ENCODE measurements around the gene GPR146. TPM values are rescaled to one million over a fixed set of nuclear protein-coding genes. Genes with fewer than 3 reads are reported as not detected.

GPR146 gene
- total RNA-seq, 1 donor from 2014 or later = 224 TPM

- H3K27me3 ChIP-seq = no peaks in the 10 kb centered on the region
- peaks cover 2 to 7% of the 10 kb centered on the region in 2 donors for H3K4me1 ChIP-seq
- no peaks in the 10 kb centered on the region for H3K9me3 ChIP-seq
- no peak for DNase-seq (ENCODE audit: low spot score in 2 of 2)
- intact Hi-C loops (cut with DNase I) = no loop called here
- H3K4me3 ChIP-seq = no peak overlapping the region
- no peaks in the 10 kb centered on the region for H3K36me3 ChIP-seq
- peak overlapping the region in 1 of 2 donors; percentile 76 for H3K27ac ChIP-seq
- TF ChIP-seq CTCF (IDR thresholded peaks at IDR 0.05) = no peak
Observed at GRCh38 chr7:1050254-1050906, 6.0 kb downstream of the GPR146 start.

GRCh38 chr7:1050956-1051690 is 6.8 kb downstream of the GPR146 start:
- H3K27me3 ChIP-seq = no peaks in the 10 kb centered on the region
- DNase-seq (ENCODE audit: low spot score in 2 of 2) = no peak
- H3K4me3 ChIP-seq = no peak overlapping the region
- no peaks in the 10 kb centered on the region for H3K36me3 ChIP-seq
- intact Hi-C loops (cut with DNase I) = no loop called here
- H3K9me3 ChIP-seq = no peaks in the 10 kb centered on the region
- TF ChIP-seq CTCF (IDR thresholded peaks at IDR 0.05) = no peak
- H3K4me1 ChIP-seq = peaks cover 2 to 3% of the 10 kb centered on the region in 2 donors
- H3K27ac ChIP-seq = peak overlapping the region in 1 of 2 donors; percentile 76

- H3K4me1 ChIP-seq = peaks cover 2 to 3% of the 10 kb centered on the region in 2 donors
- DNase-seq (ENCODE audit: low spot score in 2 of 2) = no peak
- intact Hi-C loops (cut with DNase I) = no loop called here
- TF ChIP-seq CTCF (IDR thresholded peaks at IDR 0.05) = no peak
- H3K27ac ChIP-seq = peak overlapping the region; percentile 34 to 76
- no peaks in the 10 kb centered on the region for H3K27me3 ChIP-seq
- no peaks in the 10 kb centered on the region for H3K36me3 ChIP-seq
- H3K4me3 ChIP-seq = no peak overlapping the region
- no peaks in the 10 kb centered on the region for H3K9me3 ChIP-seq
Observed at GRCh38 chr7:1052031-1052818, 7.9 kb downstream of the GPR146 start.

GRCh38 chr7:1053002-1053411 is 8.7 kb downstream of the GPR146 start:
- no peaks in the 10 kb centered on the region for H3K36me3 ChIP-seq
- H3K4me1 ChIP-seq = peaks cover 2 to 3% of the 10 kb centered on the region in 2 donors
- no peak overlapping the region for H3K4me3 ChIP-seq
- no peak for DNase-seq (ENCODE audit: low spot score in 2 of 2)
- no peaks in the 10 kb centered on the region for H3K27me3 ChIP-seq
- H3K27ac ChIP-seq = peak overlapping the region; percentile 41 to 76
- H3K9me3 ChIP-seq = no peaks in the 10 kb centered on the region
- TF ChIP-seq CTCF (IDR thresholded peaks at IDR 0.05) = no peak
- intact Hi-C loops (cut with DNase I) = no loop called here

GRCh38 chr7:1053816-1054370 is 9.5 kb downstream of the GPR146 start:
- Histone ChIP-seq H3K36me3 (no peaks in the 10 kb centered on the region), H3K4me3 (no peak overlapping the region), H3K4me1 (peaks cover 2 to 3% of the 10 kb centered on the region in 2 donors), H3K9me3 (no peaks in the 10 kb centered on the region), H3K27me3 (no peaks in the 10 kb centered on the region), H3K27ac (peak overlapping the region in 1 of 2 donors; percentile 76)
- DNase-seq (ENCODE audit: low spot score in 2 of 2) = no peak
- TF ChIP-seq CTCF (IDR thresholded peaks at IDR 0.05) = no peak
- intact Hi-C loops (cut with DNase I) = no loop called here

All from ascending aorta (tissue), 2 donors.